Endothelial cell of hepatic sinusoid (primary cell): ENCODE results near the gene MTMR3.

ENCODE experiments used
- in situ Hi-C: cut with HindIII; loops from 2 replicates; pipeline ENCODE4 v1.10.0; 2017; ENCODE audit warnings: low sequenced_read_pairs

MTMR3 gene

DNA sequence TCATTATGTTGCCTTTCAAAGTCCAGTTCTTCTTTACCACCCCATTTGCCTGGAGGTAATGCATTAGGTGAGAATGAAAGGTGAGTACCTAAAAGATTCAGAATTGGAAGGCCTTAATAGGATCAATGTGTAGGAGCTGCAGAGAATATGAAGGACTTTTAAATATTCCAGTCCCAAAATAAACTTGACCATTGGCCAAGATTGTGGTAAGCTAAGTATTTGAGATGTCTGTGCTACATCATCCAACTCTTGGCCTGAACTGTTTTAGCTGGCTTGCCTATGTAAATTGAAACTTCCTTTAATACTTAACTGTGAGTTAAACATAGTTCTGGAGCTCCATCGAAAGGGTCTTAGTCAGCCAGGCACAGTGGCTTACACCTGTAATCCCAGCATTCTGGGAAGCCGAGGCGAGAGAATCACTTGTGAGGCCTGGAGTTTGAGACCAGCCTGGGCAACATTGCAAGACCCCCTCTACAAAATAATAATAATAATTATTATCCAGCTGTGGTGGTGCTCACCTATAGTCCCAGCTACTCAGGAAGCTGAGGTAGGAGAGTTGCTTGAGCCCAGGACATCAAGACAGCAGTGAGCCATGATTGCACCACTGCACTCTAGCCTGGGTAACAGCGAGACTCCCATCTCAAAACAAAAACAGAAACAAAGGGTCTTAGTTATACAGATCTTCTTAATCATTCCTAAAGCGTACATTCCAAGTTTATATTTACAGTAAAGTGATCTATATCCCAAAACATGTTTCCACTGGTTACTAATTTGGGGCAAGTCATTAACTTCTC is 29.8 kb downstream of the MTMR3 start:
- in situ Hi-C loops: no loop called here

DNA sequence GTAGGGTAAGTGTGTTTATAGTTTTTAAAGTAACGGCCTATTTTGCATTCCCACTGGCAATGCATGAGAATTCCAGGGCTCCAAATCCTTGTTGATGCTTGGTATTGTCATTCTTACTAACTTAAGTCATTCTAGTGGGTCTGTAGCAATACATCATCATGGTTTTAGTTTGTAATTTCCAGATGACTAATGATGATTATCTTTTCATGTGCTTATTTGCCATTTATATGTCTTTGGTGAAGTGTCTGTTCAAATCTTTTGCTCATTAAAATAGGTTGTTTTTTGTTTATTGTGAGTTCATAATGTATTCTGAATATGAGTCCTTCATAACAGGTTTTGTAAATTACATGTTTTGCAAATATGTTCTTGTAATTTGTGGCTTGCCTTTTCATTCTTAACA is 31.2 kb downstream of the MTMR3 start:
- in situ Hi-C loops: no loop called here

GRCh38 chr22:29914991-29915533 is 32.1 kb downstream of the MTMR3 start:
- in situ Hi-C loops: loop anchor here (5.0 kb wide), 1 partner anchor 68 kb away; no protein-coding TSS in a partner anchor

DNA sequence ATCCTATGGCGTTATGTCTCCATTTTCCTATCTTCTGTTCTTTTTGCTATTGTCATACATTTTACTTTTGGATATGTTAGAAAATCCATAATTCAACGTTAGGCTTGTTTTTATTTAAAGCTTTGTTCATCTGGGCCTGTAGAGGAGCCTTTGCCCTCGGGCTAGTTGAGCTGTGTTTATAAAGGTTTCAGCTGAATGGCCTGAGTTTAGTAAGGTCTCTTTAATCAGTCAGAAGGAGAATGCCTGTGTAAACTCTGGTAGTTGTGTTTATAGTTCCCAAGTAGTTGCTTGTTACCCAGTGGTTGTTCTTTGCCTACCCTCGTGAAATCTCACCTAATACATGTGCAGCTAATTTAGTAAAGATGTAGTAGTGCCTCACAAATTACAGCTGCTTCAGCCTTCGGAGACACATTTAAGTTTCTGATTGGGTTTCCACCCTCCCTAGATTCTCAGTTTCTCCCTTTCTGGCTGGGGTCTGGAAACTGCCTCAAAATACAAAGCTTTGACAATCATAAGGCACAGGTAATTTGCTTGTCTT is 33.1 kb downstream of the MTMR3 start:
- in situ Hi-C loops: loop anchor here (5.0 kb wide), 1 partner anchor 69 kb away; no protein-coding TSS in a partner anchor

- in situ Hi-C loops: loop anchor here (5.0 kb wide), 1 partner anchor 70 kb away; no protein-coding TSS in a partner anchor
Measured at GRCh38 chr22:29917052-29917902, 34.3 kb downstream of the MTMR3 start.

DNA sequence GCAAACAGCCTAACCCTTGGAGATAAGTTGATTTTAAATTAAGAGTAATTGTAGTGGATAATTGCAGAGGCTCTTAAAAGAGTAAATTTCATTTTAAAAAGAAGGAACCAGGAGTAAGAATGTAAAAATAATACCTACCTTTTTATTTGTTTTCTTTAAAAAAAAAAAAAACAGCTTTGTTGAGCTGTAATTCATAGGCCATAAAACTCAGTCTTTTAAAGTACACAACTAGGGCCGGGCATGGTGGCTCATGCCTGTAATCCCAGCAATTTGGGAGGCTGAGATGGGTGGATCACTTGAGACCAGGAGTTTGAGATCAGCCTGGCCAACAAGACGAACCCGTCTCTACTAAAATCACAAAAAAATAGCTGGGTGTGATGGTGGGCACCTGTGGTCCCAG is 42.4 kb downstream of the MTMR3 start:
- in situ Hi-C loops: no loop called here

DNA sequence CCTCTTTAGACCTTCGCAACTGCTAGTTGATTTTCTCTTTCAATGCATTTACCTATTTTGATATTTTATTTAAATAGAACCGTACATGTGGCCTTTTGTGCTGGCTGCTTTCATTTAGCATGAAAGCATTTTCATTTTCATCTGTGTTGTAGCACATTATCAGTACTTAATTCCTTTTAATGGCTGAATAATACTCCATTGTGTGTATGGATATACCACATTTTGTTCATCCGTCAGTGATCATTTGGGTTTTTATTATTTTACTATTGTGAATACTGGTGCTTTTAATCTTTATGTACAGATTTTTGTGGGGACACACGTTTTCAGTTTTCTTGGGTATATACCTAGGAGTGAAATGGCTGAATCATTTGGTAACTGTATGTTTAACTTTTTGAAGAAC is 43.1 kb downstream of the MTMR3 start:
- in situ Hi-C loops: no loop called here

GRCh38 chr22:29932136-29932535 is 49.2 kb downstream of the MTMR3 start:
- in situ Hi-C loops: no loop called here

GRCh38 chr22:29933619-29934018 is 50.6 kb downstream of the MTMR3 start:
- in situ Hi-C loops: no loop called here

DNA sequence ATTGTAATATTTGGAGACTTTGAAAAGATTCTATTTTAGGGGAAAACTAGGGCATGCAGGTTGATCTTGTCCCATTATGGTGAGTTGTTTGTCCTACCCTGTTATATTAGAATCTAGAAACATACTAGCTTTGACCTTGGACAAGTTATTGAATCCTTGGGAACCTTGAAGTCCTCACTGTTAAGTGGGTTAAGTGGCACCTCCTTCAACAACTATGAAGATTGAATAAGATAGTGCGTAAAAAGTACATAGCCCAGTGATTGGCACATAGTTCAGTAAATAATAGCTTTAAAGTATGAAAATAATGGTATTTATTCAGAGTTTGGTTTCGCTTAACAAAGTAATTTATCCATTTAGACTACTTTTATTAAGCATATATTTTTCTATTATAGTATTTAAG is 51.6 kb downstream of the MTMR3 start:
- in situ Hi-C loops: no loop called here

- in situ Hi-C loops: no loop called here
Measured at GRCh38 chr22:29936186-29936585, 53.2 kb downstream of the MTMR3 start.

GRCh38 chr22:29937940-29938693 is 55.1 kb downstream of the MTMR3 start:
- in situ Hi-C loops: no loop called here

- in situ Hi-C loops: no loop called here
Measured at GRCh38 chr22:29940526-29940925, 57.6 kb downstream of the MTMR3 start.

DNA sequence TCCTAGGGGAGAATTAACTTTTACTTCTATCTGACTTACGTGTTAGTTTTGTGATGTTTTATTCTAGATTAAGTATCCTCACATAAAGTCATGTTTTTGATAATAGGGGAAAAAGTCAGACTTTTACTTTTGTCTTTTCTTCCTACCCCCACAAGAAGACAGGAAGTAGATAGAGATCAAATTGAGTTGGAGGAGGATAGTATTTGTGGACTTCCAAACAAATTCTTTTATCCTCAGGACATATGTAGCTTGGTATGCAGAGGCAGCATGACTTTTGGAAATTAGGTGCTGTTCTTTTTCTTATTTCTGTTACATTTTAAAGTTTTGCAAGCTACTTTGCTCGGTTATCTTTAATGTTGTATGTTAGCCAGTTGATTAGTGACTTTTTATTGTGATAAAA is 61.4 kb downstream of the MTMR3 start:
- in situ Hi-C loops: no loop called here

DNA sequence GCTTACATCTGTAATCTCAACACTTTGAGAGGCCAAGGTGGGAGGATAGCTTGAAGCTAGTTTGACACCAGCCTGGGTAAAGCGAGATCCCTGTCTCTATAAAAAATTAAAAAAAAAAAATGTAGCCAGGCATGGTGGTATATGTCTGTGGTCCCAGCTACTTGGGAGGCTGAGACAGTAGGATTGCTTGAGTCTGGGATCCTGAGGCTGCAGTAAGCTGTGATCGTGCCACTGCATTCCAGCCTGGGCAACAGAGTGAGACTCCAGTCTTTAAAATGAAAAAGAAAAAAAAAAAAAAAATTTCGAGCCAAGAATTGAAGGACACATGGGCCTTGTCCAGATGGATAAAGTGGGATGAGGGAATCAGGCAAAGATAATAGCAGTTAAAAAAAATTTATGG is 62.5 kb downstream of the MTMR3 start:
- in situ Hi-C loops: no loop called here

DNA sequence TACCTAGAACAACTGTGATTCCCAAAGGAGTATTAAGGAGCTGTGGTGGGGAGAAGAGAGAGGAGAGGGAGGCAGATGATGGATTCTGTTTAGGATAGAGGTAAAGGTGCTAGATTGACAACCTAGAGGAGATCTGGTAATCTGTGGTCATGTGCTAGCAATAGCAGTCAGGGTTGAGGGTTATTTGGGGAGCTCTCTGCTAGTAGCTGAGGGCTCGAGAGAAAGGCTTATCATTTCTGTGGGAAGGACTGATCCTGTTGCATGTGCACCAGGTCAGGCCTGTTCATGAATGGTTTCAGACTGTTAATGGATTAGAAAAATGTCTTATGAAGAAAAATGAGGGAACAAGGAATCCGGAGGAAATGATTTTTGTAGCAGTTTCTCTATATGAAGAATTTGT is 63.2 kb downstream of the MTMR3 start:
- in situ Hi-C loops: no loop called here

GRCh38 chr22:29947410-29948384 is 64.7 kb downstream of the MTMR3 start:
- in situ Hi-C loops: no loop called here

DNA sequence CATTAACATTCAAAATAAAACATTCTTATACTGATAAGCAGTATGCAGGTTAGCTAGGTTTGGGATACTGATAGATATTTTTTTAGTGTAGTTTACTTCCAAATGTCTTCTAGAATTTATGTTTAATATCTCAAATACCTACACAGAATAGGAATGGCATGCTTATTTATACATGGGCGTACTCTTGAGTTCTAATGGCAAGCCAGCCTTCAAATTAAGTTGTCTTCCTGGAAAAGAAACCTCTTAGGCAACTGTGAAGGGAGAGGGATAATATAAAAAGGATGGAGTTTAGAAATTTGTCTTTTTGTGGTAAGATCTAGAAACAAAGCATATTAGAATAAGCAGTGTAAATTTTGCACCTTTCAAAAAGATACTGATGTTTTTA is 65.4 kb downstream of the MTMR3 start:
- in situ Hi-C loops: no loop called here

DNA sequence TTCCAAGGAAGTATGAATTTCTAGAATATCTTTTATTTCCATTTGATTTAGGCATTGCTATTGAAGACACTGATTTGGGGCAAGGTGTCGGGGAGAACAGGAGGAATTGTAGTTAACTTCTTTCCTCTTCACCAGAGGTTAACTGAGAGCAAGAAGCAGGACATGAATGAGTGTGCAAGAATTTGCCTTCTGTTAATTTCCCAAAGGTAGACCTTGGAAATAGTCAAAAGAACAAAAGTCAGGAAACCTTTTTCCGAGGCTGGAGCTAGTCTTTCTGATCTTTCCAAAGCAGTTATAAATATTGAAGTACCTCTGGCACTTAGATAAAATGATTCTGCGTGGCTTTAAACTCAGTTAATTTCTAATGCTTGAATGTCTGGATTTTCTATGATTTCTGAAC is 66.9 kb downstream of the MTMR3 start:
- in situ Hi-C loops: no loop called here
